Natural killer cell (primary cell): Measurements from ENCODE around the gene PLEKHG5. TPM values are rescaled to one million over a fixed set of nuclear protein-coding genes. Genes with fewer than 3 reads are reported as not detected.

ENCODE experiments used
- ATAC-seq, 3 donors: fragments of 150-1000 bp in 2 of 3; fragments of 200-7000 bp in 1 of 3; cut with Tn5 transposase; 1 replicate in 1 of 3; 2 replicates in 2 of 3; pipeline ENCODE4 v1.10.0; 2021; ENCODE audit warnings: mild to moderate bottlenecking in 2 of 3, moderate library complexity in 2 of 3
- DNase-seq, 2 donors: peaks; one replicate each; pipeline versions ENCODE4 v3.0.0 to v3.0.0-alpha.2; 2013 to 2021; ENCODE audit warnings: mixed read lengths in 1 of 2
- H3K27ac ChIP-seq: one replicate; pipeline ENCODE4 v1.5.1; 2013; ENCODE audit warnings: mild to moderate bottlenecking, low read length
- H3K27me3 ChIP-seq: one replicate; pipeline ENCODE4 v1.6.1; 2013; ENCODE audit warnings: low read length; ENCODE audit not compliant: control insufficient read depth, insufficient read depth
- H3K36me3 ChIP-seq: one replicate; pipeline ENCODE4 v1.6.1; 2013; ENCODE audit warnings: low read length; ENCODE audit not compliant: control insufficient read depth, insufficient read depth
- H3K4me1 ChIP-seq: one replicate; pipeline ENCODE4 v1.6.1; 2013; ENCODE audit warnings: low read length; ENCODE audit not compliant: control insufficient read depth, insufficient read depth
- H3K4me3 ChIP-seq: one replicate; pipeline ENCODE4 v1.5.1; 2013; ENCODE audit warnings: low read length
- H3K9me3 ChIP-seq: one replicate; pipeline ENCODE4 v1.6.1; 2013; ENCODE audit warnings: low read length; ENCODE audit not compliant: control insufficient read depth, insufficient read depth
- H3K27ac Mint-ChIP-seq, 2 donors: one replicate each; pipeline ENCODE4 v1.8.0; 2022; ENCODE audit warnings: mild to moderate bottlenecking in 2 of 2, mixed read lengths in 2 of 2, moderate library complexity in 1 of 2
- H3K27me3 Mint-ChIP-seq, 2 donors: one replicate each; pipeline ENCODE4 v1.8.0; 2022; ENCODE audit warnings: low read depth in 2 of 2, mixed read lengths in 2 of 2
- H3K36me3 Mint-ChIP-seq: one replicate; pipeline ENCODE4 v1.8.0; 2022; ENCODE audit warnings: mixed read lengths
- H3K4me1 Mint-ChIP-seq, 2 donors: one replicate each; pipeline ENCODE4 v1.8.0; 2022; ENCODE audit warnings: mixed read lengths in 2 of 2
- H3K4me3 Mint-ChIP-seq: one replicate; pipeline ENCODE4 v1.8.0; 2022; ENCODE audit warnings: mild to moderate bottlenecking, moderate library complexity, mixed read lengths
- H3K9me3 Mint-ChIP-seq, 2 donors: one replicate each; pipeline ENCODE4 v1.8.0; 2022; ENCODE audit warnings: mixed read lengths in 2 of 2
- CTCF ChIP-seq: fragments of 200-600 bp; IDR thresholded peaks from one replicate; pipeline ENCODE4 v1.8.0; 2022; ENCODE audit warnings: antibody characterized with exemption
- WGBS: methylation state at CpG from one replicate; pipeline ENCODE4 v1.1.7; 2013; ENCODE audit warnings: missing lambda C conversion rate; ENCODE audit not compliant: insufficient coverage; 5-methylcytosine and 5-hydroxymethylcytosine counted together
- intact Hi-C: fragments of 100-400 bp; cut with micrococcal nuclease; formaldehyde crosslinking; loops from one replicate; pipeline ENCODE4 v1.14.2; 2022
- total RNA-seq, 4 donors: library from RNA; stranded (reverse); fragments of 120-200 nt in 1 of 4; gene quantifications; one replicate each; pipeline versions ENCODE4 v1.2.3 to v1.2.4, GENCODE V29; 2013 to 2022

Gene PLEKHG5
- total RNA-seq, 3 donors from 2014 or later (not counting 1 experiment from before 2014, with no cell fraction given) = 0.16 to 1.1 (median 0.54) TPM

GRCh38 chr1:6491966-6492365 lies 499 bp upstream of the PLEKHG5 start:
- H3K4me3 Mint-ChIP-seq = peak overlapping the region; percentile 72
- intact Hi-C loops = no loop called here
- Histone ChIP-seq H3K27ac (no peak overlapping the region), H3K36me3 (no peaks in the 10 kb centered on the region), H3K4me1 (peaks cover 28% of the 10 kb centered on the region), H3K9me3 (no peaks in the 10 kb centered on the region), H3K27me3 (peaks cover 6% of the 10 kb centered on the region), H3K4me3 (no peak overlapping the region)
- DNase-seq = peak in 1 of 2 donors; percentile 19
- WGBS = 83% methylated on average over 10 of the region's 10 CpGs
- no peaks in the 10 kb centered on the region for H3K9me3 Mint-ChIP-seq
- H3K36me3 Mint-ChIP-seq = no peaks in the 10 kb centered on the region
- peaks cover 14 to 20% of the 10 kb centered on the region in 2 donors for H3K27me3 Mint-ChIP-seq
- no peak overlapping the region for H3K27ac Mint-ChIP-seq
- H3K4me1 Mint-ChIP-seq = peaks cover 7 to 15% of the 10 kb centered on the region in 2 donors
- no peak for ATAC-seq
- no peak for TF ChIP-seq CTCF

GRCh38 chr1:6491081-6491449 lies 402 bp downstream of the PLEKHG5 start:
- peaks cover 24% of the 10 kb centered on the region for H3K4me1 ChIP-seq
- 57% methylated on average over 6 of the region's 6 CpGs for WGBS
- H3K27ac ChIP-seq = no peak overlapping the region
- H3K9me3 ChIP-seq = no peaks in the 10 kb centered on the region
- peak overlapping the region; percentile 72 for H3K4me3 Mint-ChIP-seq
- H3K36me3 Mint-ChIP-seq = no peaks in the 10 kb centered on the region
- peaks cover 7 to 21% of the 10 kb centered on the region in 2 donors for H3K4me1 Mint-ChIP-seq
- no peaks in the 10 kb centered on the region for H3K9me3 Mint-ChIP-seq
- no peak overlapping the region for H3K27ac Mint-ChIP-seq
- no peak for ATAC-seq
- intact Hi-C loops = no loop called here
- H3K36me3 ChIP-seq = no peaks in the 10 kb centered on the region
- H3K27me3 ChIP-seq = peaks cover 11% of the 10 kb centered on the region
- no peak for TF ChIP-seq CTCF
- H3K4me3 ChIP-seq = peak overlapping the region; percentile 57
- DNase-seq = no peak
- H3K27me3 Mint-ChIP-seq = peaks cover 22 to 26% of the 10 kb centered on the region in 2 donors

- ATAC-seq = peak; percentile 38 to 53 (median 44)
- H3K9me3 ChIP-seq = no peaks in the 10 kb centered on the region
- peak overlapping the region; percentile 72 for H3K4me3 Mint-ChIP-seq
- H3K27me3 Mint-ChIP-seq = peaks cover 23 to 27% of the 10 kb centered on the region in 2 donors
- H3K27ac ChIP-seq = no peak overlapping the region
- no peaks in the 10 kb centered on the region for H3K36me3 ChIP-seq
- peak in 1 of 2 donors; percentile 71 for DNase-seq
- peaks cover 29% of the 10 kb centered on the region for H3K4me1 ChIP-seq
- peaks cover 15% of the 10 kb centered on the region for H3K27me3 ChIP-seq
- 1% methylated on average over 70 of the region's 70 CpGs for WGBS
- intact Hi-C loops = no loop called here
- peak overlapping the region; percentile 57 for H3K4me3 ChIP-seq
- no peaks in the 10 kb centered on the region for H3K9me3 Mint-ChIP-seq
- TF ChIP-seq CTCF = peak; percentile 42
- H3K27ac Mint-ChIP-seq = peak overlapping the region in 1 of 2 donors; percentile 45
- H3K4me1 Mint-ChIP-seq = peaks cover 7 to 25% of the 10 kb centered on the region in 2 donors
- no peaks in the 10 kb centered on the region for H3K36me3 Mint-ChIP-seq
Measured at GRCh38 chr1:6490181-6491080, 1.0 kb downstream of the PLEKHG5 start.
